ENCODE results near the gene CPNE9. TPM values are rescaled to one million over a fixed set of nuclear protein-coding genes. Genes with fewer than 3 reads are reported as not detected.

CPNE9 gene
- total RNA-seq, 1 donor from 2014 or later, result not detected

- DNase-seq (ENCODE audit: low read depth), result no peak
- Histone ChIP-seq H3K4me3 (ENCODE audit: low read depth, low read length) (no peak overlapping the region), H3K27me3 (ENCODE audit: control insufficient read depth, insufficient read depth, low read length) (no peaks in the 10 kb centered on the region), H3K36me3 (ENCODE audit: control insufficient read depth, insufficient read depth, low read length) (no peaks in the 10 kb centered on the region)
- no peak for TF ChIP-seq CTCF (IDR thresholded peaks at IDR 0.05; ENCODE audit: insufficient read depth, low read length, poor library complexity, severe bottlenecking)
These were observed 34.4 kb upstream of the CPNE9 start for GRCh38 chr3:9669277-9669676.

- H3K27me3 ChIP-seq (ENCODE audit: control insufficient read depth, insufficient read depth, low read length), result no peaks in the 10 kb centered on the region
- no peak for TF ChIP-seq CTCF (IDR thresholded peaks at IDR 0.05; ENCODE audit: insufficient read depth, low read length, poor library complexity, severe bottlenecking)
- no peak for DNase-seq (ENCODE audit: low read depth)
- no peaks in the 10 kb centered on the region for H3K36me3 ChIP-seq (ENCODE audit: control insufficient read depth, insufficient read depth, low read length)
- H3K4me3 ChIP-seq (ENCODE audit: low read depth, low read length), result no peak overlapping the region
These were observed 33.8 kb upstream of the CPNE9 start for GRCh38 chr3:9669720-9670432.

DNA sequence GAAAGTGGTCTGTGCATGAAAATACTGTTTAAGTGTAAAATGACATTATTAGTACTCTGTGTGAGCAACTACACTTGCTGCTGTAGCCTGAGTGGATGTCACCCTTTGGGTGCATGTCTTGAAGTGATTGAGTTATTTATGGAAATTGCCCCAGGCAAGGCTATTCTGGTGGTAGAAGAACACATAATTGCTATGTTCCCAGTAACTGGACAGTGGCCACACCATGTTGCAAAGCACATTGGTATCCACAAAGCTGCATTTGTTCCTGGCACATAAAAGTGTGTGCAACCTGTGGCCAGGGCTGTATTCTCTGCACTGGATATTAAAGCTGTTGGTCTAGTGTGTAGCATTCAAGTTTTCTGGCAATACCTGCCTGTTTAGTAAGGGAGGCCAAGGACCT, 30.6 kb upstream of the CPNE9 start:
- H3K36me3 ChIP-seq (ENCODE audit: control insufficient read depth, insufficient read depth, low read length), result no peaks in the 10 kb centered on the region
- no peak for DNase-seq (ENCODE audit: low read depth)
- no peak overlapping the region for H3K4me3 ChIP-seq (ENCODE audit: low read depth, low read length)
- no peak for TF ChIP-seq CTCF (IDR thresholded peaks at IDR 0.05; ENCODE audit: insufficient read depth, low read length, poor library complexity, severe bottlenecking)
- H3K27me3 ChIP-seq (ENCODE audit: control insufficient read depth, insufficient read depth, low read length), result no peaks in the 10 kb centered on the region

- no peak for TF ChIP-seq CTCF (IDR thresholded peaks at IDR 0.05; ENCODE audit: insufficient read depth, low read length, poor library complexity, severe bottlenecking)
- DNase-seq (ENCODE audit: low read depth), result no peak
- H3K36me3 ChIP-seq (ENCODE audit: control insufficient read depth, insufficient read depth, low read length), result no peaks in the 10 kb centered on the region
- no peaks in the 10 kb centered on the region for H3K27me3 ChIP-seq (ENCODE audit: control insufficient read depth, insufficient read depth, low read length)
- H3K4me3 ChIP-seq (ENCODE audit: low read depth, low read length), result no peak overlapping the region
These were observed 29.9 kb upstream of the CPNE9 start for GRCh38 chr3:9673752-9674151.

- no peak for TF ChIP-seq CTCF (IDR thresholded peaks at IDR 0.05; ENCODE audit: insufficient read depth, low read length, poor library complexity, severe bottlenecking)
- no peak for DNase-seq (ENCODE audit: low read depth)
- Histone ChIP-seq H3K36me3 (ENCODE audit: control insufficient read depth, insufficient read depth, low read length) (peaks cover 1% of the 10 kb centered on the region), H3K27me3 (ENCODE audit: control insufficient read depth, insufficient read depth, low read length) (no peaks in the 10 kb centered on the region), H3K4me3 (ENCODE audit: low read depth, low read length) (no peak overlapping the region)
These were observed 27.8 kb upstream of the CPNE9 start for GRCh38 chr3:9675736-9676290.

- Histone ChIP-seq H3K36me3 (ENCODE audit: control insufficient read depth, insufficient read depth, low read length) (peaks cover 1% of the 10 kb centered on the region), H3K27me3 (ENCODE audit: control insufficient read depth, insufficient read depth, low read length) (no peaks in the 10 kb centered on the region), H3K4me3 (ENCODE audit: low read depth, low read length) (no peak overlapping the region)
- no peak for DNase-seq (ENCODE audit: low read depth)
- no peak for TF ChIP-seq CTCF (IDR thresholded peaks at IDR 0.05; ENCODE audit: insufficient read depth, low read length, poor library complexity, severe bottlenecking)
These were observed 26.8 kb upstream of the CPNE9 start for GRCh38 chr3:9676785-9677184.

Data from kidney epithelial cell (primary cell).